Measurements from ENCODE around the gene KRTAP24-1. TPM values are rescaled to one million over a fixed set of nuclear protein-coding genes. Genes with fewer than 3 reads are reported as not detected.

Gene KRTAP24-1
- total and polyA plus RNA-seq, 2 of the 13 experiments (the other 11 are each of a cell fraction or from before 2014, with no cell fraction given) = not detected

- TF ChIP-seq ARID4A (CRISPR knock-in tag; IDR thresholded peaks at IDR 0.05; ENCODE audit: borderline replicate concordance) (no peak), POGK (CRISPR knock-in tag; conservative IDR thresholded peaks at IDR 0.05) (no peak), ZBTB38 (CRISPR knock-in tag; IDR thresholded peaks at IDR 0.05) (no peak)
Observed at GRCh38 chr21:30234643-30235042, 48.1 kb downstream of the KRTAP24-1 start (continued).

GRCh38 chr21:30234050-30234449 lies 48.7 kb downstream of the KRTAP24-1 start:
- Histone ChIP-seq H3K4me3 (replicated peaks in 1 of 3; ENCODE audit: insufficient read depth in 1 of 3, low read depth in 2 of 3, low read length in 3 of 3) (no peak overlapping the region), H3K79me2 (ENCODE audit: insufficient read depth, low read length) (no peaks in the 10 kb centered on the region), H3K27me3 (ENCODE audit: control insufficient read depth in 1 of 2, insufficient read depth in 2 of 2, low read length in 2 of 2) (no peaks in the 10 kb centered on the region), H3K9me3 (ENCODE audit: low read length) (peaks cover 87% of the 10 kb centered on the region), H4K20me1 (ENCODE audit: insufficient read depth, low read length) (no peaks in the 10 kb centered on the region), H3K27ac (ENCODE audit: extremely low read length, insufficient read depth, low read length) (no peak overlapping the region), H2AFZ (ENCODE audit: low read length) (no peak overlapping the region), H3K4me1 (ENCODE audit: insufficient read depth, low read length) (no peaks in the 10 kb centered on the region), H3K4me2 (ENCODE audit: low read depth, low read length) (no peak overlapping the region), H3K36me3 (replicated peaks in 1 of 2; ENCODE audit: control insufficient read depth in 1 of 2, insufficient read depth in 2 of 2, low read length in 2 of 2) (no peaks in the 10 kb centered on the region), H3K9ac (ENCODE audit: insufficient read depth, low read depth, low read length) (no peak overlapping the region)
- FAIRE-seq (no peak), ATAC-seq (no peak), DNase-seq (ENCODE audit: low spot score) (no peak)
- in situ Hi-C loops (cut with HindIII; ENCODE audit: extremely low pct_ligation_motif_present, low pct_unique_long_range_greater_than_20kb) = no loop called here
- intact Hi-C loops (cut with micrococcal nuclease; ENCODE audit: unreplicated experiment) = no loop called here
- 0% methylated on average over 3 of the region's 3 CpGs for WGBS (ENCODE audit: low lambda C conversion rate)
- no TSS peak for BruUV-seq (replicated peaks)
- CTCF ChIA-PET (ENCODE audit: low intra/inter-chr PET ratio, low total read pairs) = no interaction called here
- POLR2A ChIA-PET = no interaction called here
- TF ChIP-seq THYN1 (CRISPR knock-in tag; IDR thresholded peaks at IDR 0.05; ENCODE audit: borderline replicate concordance, low read depth) (no peak), DRAP1 (CRISPR knock-in tag; IDR thresholded peaks at IDR 0.05) (no peak), HES4 (CRISPR knock-in tag; IDR thresholded peaks at IDR 0.05; ENCODE audit: borderline replicate concordance) (no peak), ZFAT (CRISPR knock-in tag; conservative IDR thresholded peaks at IDR 0.05) (no peak), THAP8 (CRISPR knock-in tag; IDR thresholded peaks at IDR 0.05; ENCODE audit: borderline replicate concordance) (no peak), ZNF510 (CRISPR knock-in tag; IDR thresholded peaks at IDR 0.05; ENCODE audit: low read depth) (no peak), KLF16 (CRISPR knock-in tag; IDR thresholded peaks at IDR 0.05) (no peak), ZNF33A (CRISPR knock-in tag; IDR thresholded peaks at IDR 0.05; ENCODE audit: borderline replicate concordance) (no peak), ZNF749 (CRISPR knock-in tag; IDR thresholded peaks at IDR 0.05; ENCODE audit: borderline replicate concordance) (no peak), POLR2AphosphoS5 (IDR thresholded peaks at IDR 0.05; ENCODE audit: low read depth, low read length) (no peak), THRA (CRISPR knock-in tag; IDR thresholded peaks at IDR 0.05; ENCODE audit: borderline replicate concordance) (no peak), ZNF335 (CRISPR knock-in tag; IDR thresholded peaks at IDR 0.05) (no peak)
